Neuronal stem cell (in vitro differentiated cells): ENCODE measurements around the gene NAA38.
A peak's percentile ranks its signal among the peaks of the same experiment; 100 is the strongest.

ENCODE experiments used
- DNase-seq: peaks from one replicate; pipeline ENCODE4 v3.0.0-alpha.2; 2013; ENCODE audit warnings: low spot score
- H2AFZ ChIP-seq: one replicate; pipeline ENCODE4 v1.6.1; 2013; ENCODE audit warnings: mild to moderate bottlenecking, low read length, inconsistent platforms
- H2AK5ac ChIP-seq: 2 replicates; pipeline ENCODE4 v1.6.1; 2013; ENCODE audit warnings: low read depth, mild to moderate bottlenecking, inconsistent platforms, low read length, moderate library complexity, mixed read lengths
- H2BK120ac ChIP-seq: 2 replicates; pipeline ENCODE4 v1.6.1; 2013; ENCODE audit warnings: low read depth, mild to moderate bottlenecking, inconsistent platforms, low read length, moderate library complexity, mixed read lengths
- H2BK12ac ChIP-seq: one replicate; pipeline ENCODE4 v1.6.1; 2013; ENCODE audit warnings: low read length, inconsistent platforms
- H2BK15ac ChIP-seq: 2 replicates; pipeline ENCODE4 v1.6.1; 2013; ENCODE audit warnings: mild to moderate bottlenecking, low read length, inconsistent platforms, mixed read lengths
- H2BK5ac ChIP-seq: one replicate; pipeline ENCODE4 v1.6.1; 2013; ENCODE audit warnings: inconsistent platforms, mild to moderate bottlenecking, low read length, moderate library complexity
- H3K14ac ChIP-seq: one replicate; pipeline ENCODE4 v1.6.1; 2013; ENCODE audit warnings: low read length, inconsistent platforms
- H3K18ac ChIP-seq: 2 replicates; pipeline ENCODE4 v1.6.1; 2013; ENCODE audit warnings: low read length, inconsistent platforms
- H3K23ac ChIP-seq: 2 replicates; pipeline ENCODE4 v1.6.1; 2013; ENCODE audit warnings: low read depth, mild to moderate bottlenecking, mixed read lengths, low read length, inconsistent platforms; ENCODE audit not compliant: poor library complexity
- H3K27ac ChIP-seq: replicated peaks from 3 replicates; pipeline ENCODE4 v1.5.1; 2013; ENCODE audit warnings: low read length, inconsistent platforms
- H3K27me3 ChIP-seq, 3 experiments: 2 replicates each; pipeline ENCODE4 v1.6.1; 2013; ENCODE audit warnings: low read length in 3 of 3, mild to moderate bottlenecking in 2 of 3, inconsistent platforms in 1 of 3, low read depth in 1 of 3, mixed read lengths in 1 of 3, moderate library complexity in 1 of 3; ENCODE audit not compliant: control insufficient read depth in 3 of 3, insufficient read depth in 3 of 3
- H3K36me3 ChIP-seq, 2 donors: replicated peaks in 1 of 2; 2 replicates each; pipeline ENCODE4 v1.6.1; 2013; ENCODE audit warnings: low read length in 2 of 2; ENCODE audit not compliant: control insufficient read depth in 2 of 2, insufficient read depth in 2 of 2
- H3K4ac ChIP-seq: 2 replicates; pipeline ENCODE4 v1.6.1; 2013; ENCODE audit warnings: inconsistent platforms, mild to moderate bottlenecking, low read length, moderate library complexity
- H3K4me1 ChIP-seq, 2 donors: 1 replicate in 1 of 2; 2 replicates in 1 of 2; pipeline ENCODE4 v1.6.1; 2013; ENCODE audit warnings: low read length in 2 of 2, low read depth in 1 of 2; ENCODE audit not compliant: control insufficient read depth in 2 of 2, insufficient read depth in 1 of 2
- H3K4me2 ChIP-seq: one replicate; pipeline ENCODE4 v1.6.1; 2013; ENCODE audit warnings: mild to moderate bottlenecking, low read length, inconsistent platforms; ENCODE audit not compliant: insufficient read depth, poor library complexity, severe bottlenecking
- H3K4me3 ChIP-seq, 2 donors: 2 replicates each; pipeline ENCODE4 v1.5.1; 2013; ENCODE audit warnings: low read length in 2 of 2, mild to moderate bottlenecking in 2 of 2, inconsistent platforms in 1 of 2, moderate library complexity in 1 of 2
- H3K79me1 ChIP-seq: one replicate; pipeline ENCODE4 v1.6.1; 2013; ENCODE audit warnings: low read depth, mild to moderate bottlenecking, inconsistent platforms, low read length, moderate library complexity
- H3K9ac ChIP-seq: one replicate; pipeline ENCODE4 v1.6.1; 2013; ENCODE audit warnings: mild to moderate bottlenecking, low read depth, low read length, inconsistent platforms; ENCODE audit not compliant: poor library complexity
- H3K9me3 ChIP-seq, 2 donors: replicated peaks in 1 of 2; 2 replicates each; pipeline versions ENCODE3 to v1.6.1; 2013; ENCODE audit warnings: low read length in 2 of 2, mild to moderate bottlenecking in 2 of 2, inconsistent platforms in 1 of 2, low read depth in 1 of 2, mixed read lengths in 1 of 2, moderate library complexity in 1 of 2; ENCODE audit not compliant: control insufficient read depth in 2 of 2, insufficient read depth in 1 of 2
- H4K8ac ChIP-seq: one replicate; pipeline ENCODE4 v1.6.1; 2013; ENCODE audit warnings: low read depth, mild to moderate bottlenecking, inconsistent platforms, low read length, moderate library complexity
- H4K91ac ChIP-seq: one replicate; pipeline ENCODE4 v1.6.1; 2013; ENCODE audit warnings: low read length, low read depth, mild to moderate bottlenecking, inconsistent platforms; ENCODE audit not compliant: poor library complexity
- WGBS, 2 donors: extraction: QIAGEN DNeasy Blood & Tissue Kit; methylation state at CpG; one replicate each; pipeline ENCODE4 v1.1.7; 2013; ENCODE audit warnings: missing lambda C conversion rate in 2 of 2, mixed read lengths in 1 of 2; ENCODE audit not compliant: insufficient read length in 2 of 2, insufficient replicate concordance in 1 of 2; ENCODE audit errors: extremely low coverage in 2 of 2; 5-methylcytosine and 5-hydroxymethylcytosine counted together

Gene NAA38

GRCh38 chr17:7836596-7837407 lies 20.6 kb downstream of the NAA38 start:
- Histone ChIP-seq H2BK12ac (no peak overlapping the region), H3K14ac (no peak overlapping the region), H3K4ac (no peak overlapping the region), H3K79me1 (no peaks in the 10 kb centered on the region), H3K27ac (peak overlapping the region; percentile 89), H2AFZ (peak overlapping the region; percentile 81), H3K4me2 (peak overlapping the region; percentile 100), H4K8ac (no peak overlapping the region), H3K4me1 (peaks cover 35 to 46% of the 10 kb centered on the region in 2 donors), H3K36me3 (peaks cover 5 to 15% of the 10 kb centered on the region in 2 donors), H2AK5ac (no peak overlapping the region), H3K27me3 (peaks cover 0 to 8% (median 5%) of the 10 kb centered on the region in 3 experiments), H3K9ac (peak overlapping the region; percentile 66), H3K9me3 (no peaks in the 10 kb centered on the region), H2BK120ac (no peak overlapping the region), H4K91ac (no peak overlapping the region), H3K18ac (peak overlapping the region; percentile 95), H3K23ac (no peak overlapping the region), H2BK5ac (peak overlapping the region; percentile 96), H2BK15ac (peak overlapping the region; percentile 41), H3K4me3 (peak overlapping the region; percentile 79 to 86)
- DNase-seq, result peak; percentile 98
- WGBS, 2 donors, result no CpG with 5 or more reads among the region's 19 CpGs

- H3K27ac ChIP-seq, result peak overlapping the region; percentile 89
- peak overlapping the region; percentile 100 for H3K4me2 ChIP-seq
- H3K4me3 ChIP-seq, result peak overlapping the region; percentile 79 to 86
- H3K27me3 ChIP-seq, result peaks cover 0 to 13% (median 8%) of the 10 kb centered on the region in 3 experiments
- H3K4ac ChIP-seq, result peak overlapping the region; percentile 77
- H4K91ac ChIP-seq, result no peak overlapping the region
- H2BK120ac ChIP-seq, result no peak overlapping the region
- H3K9me3 ChIP-seq, result no peaks in the 10 kb centered on the region
- H2BK15ac ChIP-seq, result peak overlapping the region; percentile 41
- H3K23ac ChIP-seq, result peak overlapping the region; percentile 67
- no peak overlapping the region for H2BK12ac ChIP-seq
- peak overlapping the region; percentile 81 for H2AFZ ChIP-seq
- H3K4me1 ChIP-seq, result peaks cover 31 to 40% of the 10 kb centered on the region in 2 donors
- peaks cover 5 to 13% of the 10 kb centered on the region in 2 donors for H3K36me3 ChIP-seq
- H3K9ac ChIP-seq, result peak overlapping the region; percentile 66
- H3K79me1 ChIP-seq, result no peaks in the 10 kb centered on the region
- H3K14ac ChIP-seq, result no peak overlapping the region
- no peak for DNase-seq
- WGBS, 2 donors, result no CpG with 5 or more reads among the region's 61 CpGs
- peak overlapping the region; percentile 95 for H3K18ac ChIP-seq
- H2BK5ac ChIP-seq, result peak overlapping the region; percentile 96
- peak overlapping the region; percentile 65 for H2AK5ac ChIP-seq
- H4K8ac ChIP-seq, result no peak overlapping the region
These were observed 21.4 kb downstream of the NAA38 start for GRCh38 chr17:7835814-7836595.

DNA sequence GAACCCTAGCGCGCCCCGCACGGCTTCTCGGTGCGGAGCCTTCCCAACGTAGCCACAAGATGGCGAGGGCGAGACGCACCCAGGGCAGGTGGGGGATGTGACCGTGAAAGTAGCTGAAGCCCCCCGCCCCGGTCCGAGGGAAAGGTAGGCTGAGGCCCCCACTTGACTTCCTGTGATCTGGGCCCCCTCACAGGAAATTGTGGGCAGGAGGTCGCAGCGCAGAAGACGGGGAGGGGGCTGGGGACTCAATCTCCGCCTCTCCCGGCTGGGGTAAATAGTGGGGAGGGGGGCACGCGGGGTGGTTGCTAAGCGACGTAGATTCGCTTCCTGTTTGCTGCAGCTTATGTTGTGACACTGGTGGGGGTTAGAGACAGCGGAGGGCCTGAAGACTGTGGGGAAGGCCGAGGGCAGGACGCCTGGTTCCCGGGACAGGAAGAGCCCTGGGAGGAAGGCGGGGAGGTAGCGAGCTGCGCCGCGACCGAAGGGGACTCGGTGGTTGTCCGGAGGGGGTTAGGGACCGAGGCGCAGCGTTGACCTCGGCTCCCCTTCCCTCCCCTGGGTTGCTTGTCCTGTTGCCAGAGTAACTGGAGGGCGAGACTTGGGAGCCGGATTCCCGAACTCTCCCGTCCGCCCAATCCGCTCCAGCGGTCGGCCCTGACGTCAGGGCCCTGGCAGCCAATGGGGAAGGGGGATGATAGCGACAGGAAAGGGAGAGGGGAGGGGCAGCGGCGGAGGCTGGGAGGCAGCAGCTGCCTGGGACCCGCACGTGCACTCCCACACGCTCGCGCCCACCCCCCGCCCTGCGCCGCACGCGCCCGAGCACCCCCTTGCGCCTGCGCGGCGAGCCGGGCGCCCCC lies 22.2 kb downstream of the NAA38 start:
- peaks cover 0 to 21% (median 8%) of the 10 kb centered on the region in 3 experiments for H3K27me3 ChIP-seq
- H2BK12ac ChIP-seq, result peak overlapping the region; percentile 61
- H3K9me3 ChIP-seq, result no peaks in the 10 kb centered on the region
- H3K27ac ChIP-seq, result peak overlapping the region; percentile 89
- DNase-seq, result peak; percentile 99
- peak overlapping the region; percentile 79 to 86 for H3K4me3 ChIP-seq
- H2BK5ac ChIP-seq, result peak overlapping the region; percentile 56
- WGBS, 2 donors, result no CpG with 5 or more reads among the region's 69 CpGs
- H3K14ac ChIP-seq, result no peak overlapping the region
- H3K36me3 ChIP-seq, result peaks cover 2 to 5% of the 10 kb centered on the region in 2 donors
- no peak overlapping the region for H2AK5ac ChIP-seq
- H3K4me2 ChIP-seq, result peak overlapping the region; percentile 100
- no peak overlapping the region for H4K91ac ChIP-seq
- peak overlapping the region; percentile 95 for H2AFZ ChIP-seq
- peaks cover 24 to 33% of the 10 kb centered on the region in 2 donors for H3K4me1 ChIP-seq
- H3K4ac ChIP-seq, result no peak overlapping the region
- peak overlapping the region; percentile 66 for H3K9ac ChIP-seq
- H3K79me1 ChIP-seq, result no peaks in the 10 kb centered on the region
- peak overlapping the region; percentile 67 for H3K23ac ChIP-seq
- peak overlapping the region; percentile 95 for H3K18ac ChIP-seq
- H2BK15ac ChIP-seq, result no peak overlapping the region
- no peak overlapping the region for H2BK120ac ChIP-seq
- no peak overlapping the region for H4K8ac ChIP-seq
